ENCODE results near the gene SLX4IP. TPM values are rescaled to one million over a fixed set of nuclear protein-coding genes. Genes with fewer than 3 reads are reported as not detected.

SLX4IP gene
- total RNA-seq, 4 donors from 2014 or later, result 6.3 to 8.3 (median 7.4) TPM

GRCh38 chr20:10468340-10468845 is 33.3 kb downstream of the SLX4IP start:
- TF ChIP-seq POLR2A (IDR thresholded peaks at IDR 0.05), result no peak
- TF ChIP-seq, protein P1, sequence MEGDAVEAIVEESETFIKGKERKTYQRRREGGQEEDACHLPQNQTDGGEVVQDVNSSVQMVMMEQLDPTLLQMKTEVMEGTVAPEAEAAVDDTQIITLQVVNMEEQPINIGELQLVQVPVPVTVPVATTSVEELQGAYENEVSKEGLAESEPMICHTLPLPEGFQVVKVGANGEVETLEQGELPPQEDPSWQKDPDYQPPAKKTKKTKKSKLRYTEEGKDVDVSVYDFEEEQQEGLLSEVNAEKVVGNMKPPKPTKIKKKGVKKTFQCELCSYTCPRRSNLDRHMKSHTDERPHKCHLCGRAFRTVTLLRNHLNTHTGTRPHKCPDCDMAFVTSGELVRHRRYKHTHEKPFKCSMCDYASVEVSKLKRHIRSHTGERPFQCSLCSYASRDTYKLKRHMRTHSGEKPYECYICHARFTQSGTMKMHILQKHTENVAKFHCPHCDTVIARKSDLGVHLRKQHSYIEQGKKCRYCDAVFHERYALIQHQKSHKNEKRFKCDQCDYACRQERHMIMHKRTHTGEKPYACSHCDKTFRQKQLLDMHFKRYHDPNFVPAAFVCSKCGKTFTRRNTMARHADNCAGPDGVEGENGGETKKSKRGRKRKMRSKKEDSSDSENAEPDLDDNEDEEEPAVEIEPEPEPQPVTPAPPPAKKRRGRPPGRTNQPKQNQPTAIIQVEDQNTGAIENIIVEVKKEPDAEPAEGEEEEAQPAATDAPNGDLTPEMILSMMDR (IDR thresholded peaks at IDR 0.05), result no peak
- Histone ChIP-seq H3K27me3 (no peaks in the 10 kb centered on the region), H3K36me3 (no peaks in the 10 kb centered on the region), H3K27ac (no peak overlapping the region), H3K4me3 (replicated peaks in 1 of 3) (no peak overlapping the region), H3K9me3 (no peaks in the 10 kb centered on the region), H3K4me1 (peaks cover 10% of the 10 kb centered on the region in 2 donors)
- intact Hi-C loops (cut with DNase I), result no loop called here
- DNase-seq, result no peak
- WGBS, 2 donors, result 81% methylated on average over 2 of the region's 2 CpGs

GRCh38 chr20:10469056-10469455 is 34.0 kb downstream of the SLX4IP start:
- no peaks in the 10 kb centered on the region for H3K9me3 ChIP-seq
- no peaks in the 10 kb centered on the region for H3K27me3 ChIP-seq
- peaks cover 10% of the 10 kb centered on the region in 2 donors for H3K4me1 ChIP-seq
- no peak for TF ChIP-seq POLR2A (IDR thresholded peaks at IDR 0.05)
- TF ChIP-seq, protein P1 (IDR thresholded peaks at IDR 0.05), result no peak
- H3K36me3 ChIP-seq, result no peaks in the 10 kb centered on the region
- H3K4me3 ChIP-seq (replicated peaks in 1 of 3), result no peak overlapping the region
- 44 to 71% methylated on average over 2 of the region's 2 CpGs for WGBS, 2 donors
- no peak for DNase-seq
- no peak overlapping the region for H3K27ac ChIP-seq
- intact Hi-C loops (cut with DNase I), result no loop called here

DNA sequence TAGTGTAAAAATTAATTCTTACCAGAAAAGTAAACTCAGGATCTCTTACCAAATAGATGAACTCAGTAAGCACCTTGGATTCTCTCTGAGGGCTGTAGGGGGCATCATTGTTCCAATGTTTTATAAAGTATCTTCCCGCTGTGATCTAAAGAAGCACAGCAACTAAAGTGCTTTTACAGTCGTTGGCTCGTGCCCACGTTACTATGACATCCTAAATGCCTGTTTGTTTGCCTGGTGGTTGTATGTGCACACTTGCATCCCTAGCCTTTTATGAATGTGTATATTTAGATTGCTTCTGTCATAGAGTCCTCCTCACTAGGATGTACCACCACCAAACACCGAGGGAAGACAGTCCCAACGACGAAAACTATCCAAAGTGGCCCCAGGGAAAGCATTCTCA is 34.5 kb downstream of the SLX4IP start:
- Histone ChIP-seq H3K4me3 (replicated peaks in 1 of 3) (no peak overlapping the region), H3K27me3 (no peaks in the 10 kb centered on the region), H3K4me1 (peaks cover 10% of the 10 kb centered on the region in 2 donors), H3K27ac (no peak overlapping the region), H3K36me3 (no peaks in the 10 kb centered on the region), H3K9me3 (no peaks in the 10 kb centered on the region)
- peak; percentile 56 to 64 for DNase-seq
- TF ChIP-seq POLR2A (IDR thresholded peaks at IDR 0.05), result no peak
- TF ChIP-seq, protein P1 (IDR thresholded peaks at IDR 0.05), result peak; percentile 26 to 73 (median 71)
- intact Hi-C loops (cut with DNase I), result no loop called here
- WGBS, 2 donors, result 16 to 32% methylated on average over 7 of the region's 7 CpGs

DNA sequence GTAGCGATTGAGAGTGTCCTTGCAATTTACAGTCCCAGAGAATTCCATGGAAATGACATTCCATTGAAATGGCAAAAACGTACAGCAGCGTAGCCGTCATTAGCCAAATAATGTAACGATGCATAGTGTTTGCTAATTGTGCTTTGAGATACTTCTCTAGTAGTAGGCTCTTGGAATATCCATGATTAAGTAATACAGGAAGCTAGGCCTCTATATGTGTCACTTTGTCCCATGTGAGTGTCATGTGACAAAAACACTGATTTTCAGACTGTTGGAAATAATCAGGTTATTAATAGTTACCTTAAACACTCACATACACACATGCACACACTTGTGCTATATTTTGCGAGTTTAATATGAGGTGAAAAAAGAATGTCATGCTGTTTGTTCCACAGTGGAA is 35.2 kb downstream of the SLX4IP start:
- 92 to 95% methylated on average over 6 of the region's 6 CpGs for WGBS, 2 donors
- H3K27ac ChIP-seq, result no peak overlapping the region
- no peaks in the 10 kb centered on the region for H3K27me3 ChIP-seq
- H3K9me3 ChIP-seq, result no peaks in the 10 kb centered on the region
- H3K36me3 ChIP-seq, result no peaks in the 10 kb centered on the region
- no peak for TF ChIP-seq POLR2A (IDR thresholded peaks at IDR 0.05)
- TF ChIP-seq, protein P1 (IDR thresholded peaks at IDR 0.05), result no peak
- H3K4me3 ChIP-seq (replicated peaks in 1 of 3), result no peak overlapping the region
- no peak for DNase-seq
- H3K4me1 ChIP-seq, result peaks cover 10% of the 10 kb centered on the region in 2 donors
- intact Hi-C loops (cut with DNase I), result loop anchor here (5.0 to 10.0 kb wide), 2 partner anchors 805 to 1072 kb away; no protein-coding TSS in a partner anchor

DNA sequence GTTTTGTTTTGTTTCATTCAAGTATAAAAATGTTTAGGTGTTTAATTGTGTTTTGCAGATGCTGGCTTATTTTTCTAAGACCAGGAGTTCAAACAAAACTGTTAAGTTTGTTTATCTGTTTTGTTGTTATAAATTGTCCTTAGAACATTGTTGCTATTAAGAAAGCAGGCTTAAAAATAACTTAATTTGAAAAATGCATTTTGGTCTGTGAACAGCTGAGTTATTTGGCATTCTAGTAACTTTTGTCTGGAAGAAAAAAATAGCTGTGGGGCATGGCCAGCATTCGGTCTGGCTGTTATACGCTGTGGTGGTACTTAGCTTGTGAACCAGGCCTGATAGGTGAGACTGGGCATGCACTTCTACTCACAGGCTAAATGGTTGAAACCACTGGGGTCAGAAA is 37.8 kb downstream of the SLX4IP start:
- H3K4me1 ChIP-seq, result peaks cover 10 to 14% of the 10 kb centered on the region in 2 donors
- TF ChIP-seq, protein P1 (IDR thresholded peaks at IDR 0.05), result no peak
- no peak for TF ChIP-seq POLR2A (IDR thresholded peaks at IDR 0.05)
- peak overlapping the region in 1 of 3 donors; percentile 24 for H3K27ac ChIP-seq
- intact Hi-C loops (cut with DNase I), result loop anchor here (5.0 to 10.0 kb wide), 2 partner anchors 802 to 1069 kb away; no protein-coding TSS in a partner anchor
- no peaks in the 10 kb centered on the region for H3K9me3 ChIP-seq
- no peak overlapping the region for H3K4me3 ChIP-seq (replicated peaks in 1 of 3)
- no peaks in the 10 kb centered on the region for H3K36me3 ChIP-seq
- no peaks in the 10 kb centered on the region for H3K27me3 ChIP-seq
- 81 to 84% methylated on average over 2 of the region's 2 CpGs for WGBS, 2 donors
- no peak for DNase-seq
